Measurements from ENCODE around the gene GJD2.

Gene GJD2

GRCh38 chr15:34772312-34772711 lies 17.5 kb upstream of the GJD2 start:
- no peak for DNase-seq

DNA sequence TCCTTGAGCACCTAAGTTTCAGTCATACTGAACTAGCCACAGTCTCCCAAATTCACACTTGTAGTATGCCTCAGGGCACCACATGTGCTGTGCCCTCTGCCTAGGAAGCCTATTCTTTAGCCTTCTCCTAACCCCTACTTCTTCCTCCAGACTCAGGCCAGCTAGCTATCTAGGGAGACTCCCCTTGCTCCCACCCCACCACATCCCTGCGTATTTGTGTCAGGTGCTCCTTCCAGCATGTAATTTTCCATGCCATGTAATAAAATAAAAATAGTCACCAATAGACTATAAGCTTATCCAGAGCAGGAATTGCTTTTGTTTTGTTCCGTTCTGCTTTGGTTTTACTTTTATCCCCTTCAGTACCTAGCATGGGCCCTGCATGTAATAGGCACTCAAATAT lies 14.9 kb upstream of the GJD2 start:
- no peak for DNase-seq

GRCh38 chr15:34768530-34768929 lies 13.7 kb upstream of the GJD2 start:
- DNase-seq = no peak

GRCh38 chr15:34765741-34766140 lies 10.9 kb upstream of the GJD2 start:
- DNase-seq = no peak

GRCh38 chr15:34760909-34761308 lies 6.1 kb upstream of the GJD2 start:
- no peak for DNase-seq

GRCh38 chr15:34759992-34760391 lies 5.2 kb upstream of the GJD2 start:
- no peak for DNase-seq

DNA sequence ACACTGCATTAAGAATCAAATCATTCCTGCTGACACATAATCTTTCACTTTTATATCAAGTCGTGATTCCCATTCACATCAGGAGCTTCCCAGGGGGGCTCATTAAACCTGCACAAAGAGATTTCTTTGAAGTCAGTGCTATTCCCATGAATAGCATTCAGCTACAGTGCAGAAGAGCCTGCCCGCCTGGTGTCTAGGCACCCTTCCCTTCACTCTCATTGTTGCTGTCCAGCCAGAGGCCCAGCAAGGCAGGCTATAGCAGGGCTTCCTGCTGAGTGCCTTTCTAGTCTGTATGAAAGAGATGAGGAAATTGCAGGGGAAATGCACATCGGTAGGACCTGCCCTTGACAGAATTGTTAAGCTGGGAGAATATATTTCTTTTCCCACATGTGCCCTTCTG lies 4.5 kb upstream of the GJD2 start:
- DNase-seq = no peak

- no peak for DNase-seq
These were observed 2.5 kb upstream of the GJD2 start for GRCh38 chr15:34757262-34757661.

DNA sequence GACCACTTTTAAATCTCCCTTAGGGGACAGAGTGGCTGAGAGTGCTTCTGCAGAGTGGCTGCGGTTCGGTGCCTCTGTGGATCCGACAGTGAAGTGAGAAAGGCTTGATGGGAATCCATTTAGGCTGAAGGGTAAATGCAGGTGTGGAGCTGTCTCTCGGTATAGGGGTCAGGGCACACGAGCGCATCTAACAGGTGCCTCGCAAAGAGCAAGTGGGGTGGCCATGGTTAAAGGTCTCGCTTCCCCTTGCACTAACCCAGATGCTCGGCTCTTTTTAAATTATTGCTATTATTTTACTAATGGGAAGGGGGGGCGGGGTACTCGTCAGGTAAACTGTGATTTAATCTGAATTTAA lies 598 bp upstream of the GJD2 start:
- no peak for DNase-seq

- DNase-seq = no peak
These were observed 612 bp downstream of the GJD2 start for GRCh38 chr15:34754171-34754601.

- no peak for DNase-seq
These were observed 1.4 kb downstream of the GJD2 start for GRCh38 chr15:34753236-34753894.

DNA sequence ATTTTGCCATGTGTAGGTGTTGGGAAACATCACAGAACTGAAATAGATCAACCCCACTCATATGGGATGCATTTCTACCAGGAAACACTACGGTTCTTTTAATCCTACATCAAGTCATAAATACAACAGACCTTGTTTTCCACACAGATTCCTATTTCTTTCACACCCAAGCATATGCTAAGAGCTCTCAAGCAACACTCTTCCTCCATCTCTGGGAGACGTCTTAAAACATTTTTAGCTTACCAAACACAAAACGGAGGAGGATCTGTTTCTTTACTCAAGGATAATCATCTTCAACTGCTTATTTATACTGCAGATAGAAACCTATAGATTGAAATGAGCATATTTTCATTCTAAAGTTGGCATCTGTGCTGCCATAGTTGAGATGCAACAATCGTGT lies 5.1 kb downstream of the GJD2 start:
- DNase-seq = no peak

DNA sequence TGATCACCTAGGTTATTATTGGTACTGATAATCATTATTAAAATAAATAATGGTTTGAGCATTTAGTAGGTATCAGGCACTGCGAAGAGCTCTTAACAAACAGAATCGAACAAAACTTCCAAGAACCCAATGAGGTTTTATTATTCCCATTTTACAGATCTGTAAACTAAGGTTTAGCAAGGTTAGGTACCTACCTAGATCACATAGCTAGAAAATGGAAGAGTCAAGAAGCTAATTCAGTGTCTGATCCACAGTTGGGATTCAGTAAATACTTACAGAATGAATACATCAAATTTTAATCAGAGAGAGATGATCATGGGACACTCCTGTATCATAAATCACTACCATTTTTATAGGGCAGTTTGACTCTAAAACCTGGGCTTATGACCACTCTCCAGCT lies 15.5 kb downstream of the GJD2 start:
- no peak for DNase-seq

DNA sequence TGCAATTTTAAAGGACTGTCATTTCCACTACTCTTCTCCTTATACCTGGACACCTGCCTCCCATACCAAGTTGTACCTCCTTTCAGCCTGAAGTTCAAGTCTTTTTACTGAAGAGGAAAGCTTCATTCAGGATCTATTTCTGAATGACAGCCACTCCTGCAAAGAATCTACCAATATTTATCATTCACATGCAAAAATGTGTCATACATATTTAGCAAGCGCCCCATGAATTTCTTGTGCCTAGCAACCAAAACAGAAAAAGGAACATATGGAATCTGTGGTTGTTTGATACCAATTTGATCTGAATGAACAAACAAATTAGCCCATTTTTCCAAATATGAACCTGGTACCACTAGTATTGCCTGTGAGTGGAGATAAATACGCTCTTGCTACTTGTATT lies 16.8 kb downstream of the GJD2 start:
- DNase-seq = no peak

DNA sequence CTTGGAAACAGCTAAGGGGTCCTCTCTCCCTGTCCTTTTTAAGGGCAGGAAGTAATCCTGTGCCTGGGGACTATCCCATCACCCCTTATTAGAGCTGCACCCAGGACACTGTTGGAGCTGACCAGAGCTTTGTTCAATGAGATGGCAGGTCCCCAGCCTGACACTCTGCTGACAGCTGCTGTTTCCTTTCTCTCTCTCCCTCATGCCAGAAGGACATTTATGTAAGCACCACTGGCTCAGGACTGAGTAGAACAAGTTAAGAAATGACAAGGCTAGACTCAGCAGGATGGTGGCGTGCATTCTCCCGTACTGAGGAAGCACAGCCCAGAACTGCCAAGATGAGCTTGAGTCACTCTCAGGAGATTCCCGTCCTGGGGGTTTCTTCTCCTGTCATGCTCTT lies 17.3 kb downstream of the GJD2 start:
- DNase-seq = no peak

DNA sequence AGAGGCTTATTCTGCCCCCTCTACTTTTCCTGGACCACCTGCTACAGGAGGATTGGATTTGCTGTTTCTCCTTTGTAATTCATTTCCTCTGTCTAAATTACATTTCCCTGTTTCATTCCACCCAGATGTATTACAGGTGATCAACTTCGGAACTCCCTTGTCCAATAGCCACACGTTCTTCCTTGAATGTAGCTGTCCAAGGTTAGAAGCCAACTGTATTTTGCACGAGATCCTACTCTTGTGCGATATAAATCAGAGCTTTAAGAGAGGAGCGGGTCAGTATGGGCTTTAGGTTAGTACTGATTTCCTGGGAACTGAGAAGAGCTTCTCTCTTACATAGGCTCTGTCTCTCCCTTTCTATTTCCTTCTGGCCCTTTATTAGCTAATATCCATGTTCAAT lies 20.5 kb downstream of the GJD2 start:
- no peak for DNase-seq

- DNase-seq = no peak
These were observed 21.2 kb downstream of the GJD2 start for GRCh38 chr15:34733621-34734020.

- DNase-seq = peak; percentile 23
These were observed 22.4 kb downstream of the GJD2 start for GRCh38 chr15:34732430-34732829.

DNA sequence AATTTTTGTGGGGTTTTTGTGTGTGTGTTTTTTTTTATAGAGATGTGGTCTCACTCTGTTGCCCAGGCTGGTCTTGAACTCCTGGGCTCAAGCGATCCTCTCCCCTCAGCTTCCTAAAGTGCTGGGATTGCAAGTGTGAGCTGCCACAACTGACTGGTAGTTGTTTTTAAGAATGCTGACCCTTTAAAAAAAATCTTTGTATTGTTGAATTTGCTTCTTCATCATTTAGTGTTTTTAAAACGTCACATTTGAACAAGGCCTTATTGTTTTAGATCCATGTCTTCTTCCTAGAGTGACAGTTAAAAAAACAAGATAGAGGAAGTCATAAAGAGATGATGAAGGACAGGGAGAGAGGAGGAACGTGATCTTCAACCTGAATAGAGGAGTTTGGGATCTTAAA lies 24.1 kb downstream of the GJD2 start:
- no peak for DNase-seq

DNA sequence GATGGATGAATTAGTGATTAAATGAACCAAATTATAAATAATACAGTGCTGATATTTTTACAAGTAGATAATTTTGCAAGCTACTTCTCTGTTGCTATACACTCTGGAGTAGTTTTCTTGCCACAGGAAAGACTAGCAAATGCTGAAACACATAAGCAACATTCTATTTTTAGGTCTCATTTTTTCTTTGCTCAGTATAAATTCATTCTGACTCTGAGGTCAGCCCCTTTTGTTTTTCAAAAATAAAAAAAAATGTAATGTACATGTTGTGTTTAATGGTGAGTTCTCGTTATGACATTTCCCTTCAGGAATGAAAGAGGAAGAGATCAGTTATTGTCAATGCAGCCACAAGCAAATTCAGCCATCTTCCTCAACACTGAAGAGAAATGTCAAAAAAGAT lies 24.9 kb downstream of the GJD2 start:
- no peak for DNase-seq

GRCh38 chr15:34729056-34729455 lies 25.7 kb downstream of the GJD2 start:
- no peak for DNase-seq

DNA sequence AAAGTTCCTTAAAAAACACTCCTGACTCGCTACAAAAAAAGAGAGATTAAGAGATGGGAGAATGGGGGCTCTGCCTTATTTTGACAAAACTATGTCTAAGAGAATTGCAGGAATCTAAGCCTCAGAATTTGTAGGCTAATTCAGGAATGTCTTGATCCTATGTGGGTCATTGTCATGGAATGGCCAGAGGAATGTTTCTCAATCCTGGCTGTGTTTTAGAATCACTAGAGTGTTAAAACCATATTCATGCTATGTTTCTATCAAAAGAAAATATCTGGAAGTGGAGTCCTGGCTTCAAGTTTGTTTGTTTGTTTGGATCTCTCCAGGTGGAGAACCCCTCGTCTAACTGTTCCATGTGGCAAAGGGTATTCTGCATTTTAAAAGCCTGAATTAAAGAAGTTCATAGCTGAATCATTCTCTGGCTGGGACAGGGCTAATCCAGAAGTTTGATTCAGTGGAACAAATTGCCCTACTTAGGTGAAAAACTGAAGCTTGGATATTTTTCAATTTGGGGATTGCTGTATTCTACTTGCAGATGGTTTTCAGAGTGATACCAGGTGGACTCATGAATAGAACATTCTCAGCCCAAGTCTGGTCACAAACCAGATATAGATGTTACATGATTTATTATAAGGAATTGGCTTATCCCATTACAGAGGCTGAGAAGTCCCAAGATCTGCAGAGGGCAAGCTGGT lies 28.2 kb downstream of the GJD2 start:
- no peak for DNase-seq

GRCh38 chr15:34725556-34725955 lies 29.2 kb downstream of the GJD2 start:
- DNase-seq = no peak

DNA sequence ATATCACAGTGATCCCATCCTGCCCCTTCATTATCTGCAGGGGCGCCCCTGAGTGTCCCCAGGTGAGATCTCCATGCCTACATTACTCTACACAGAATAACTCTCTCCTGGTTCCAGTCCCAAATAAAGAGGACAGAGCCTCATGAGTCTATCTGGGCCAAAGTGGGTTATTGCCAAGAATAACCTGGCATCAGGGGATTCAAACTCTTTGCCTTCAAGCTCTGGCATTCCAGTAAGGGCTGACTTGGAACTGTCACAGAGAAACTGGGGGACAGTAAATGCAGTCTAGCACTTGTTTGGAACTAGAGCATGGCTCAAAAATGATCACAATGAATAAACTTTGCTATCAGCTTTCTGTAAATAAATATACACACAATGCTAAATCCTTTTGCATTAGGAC lies 30.3 kb downstream of the GJD2 start:
- DNase-seq = no peak

GRCh38 chr15:34722439-34722836 lies 32.4 kb downstream of the GJD2 start:
- no peak for DNase-seq
